NT2/D1 (cell line): ENCODE results near the gene UBE2E1.

Experiments
- SUZ12 ChIP-seq: IDR thresholded peaks from 2 replicates; pipeline ENCODE4 v1.6.1; 2011; ENCODE audit not compliant: insufficient read length, insufficient read depth; ENCODE audit errors: extremely low read depth
- ZNF274 ChIP-seq: IDR thresholded peaks from 2 replicates; pipeline ENCODE4 v1.6.1; 2011; ENCODE audit warnings: mild to moderate bottlenecking, low read depth, low read length

GRCh38 chr3:23775254-23775909, 30.4 kb upstream of the UBE2E1 start:
- no peak for TF ChIP-seq ZNF274
- no peak for TF ChIP-seq SUZ12
